ENCODE results near the gene EHD1. TPM values are rescaled to one million over a fixed set of nuclear protein-coding genes. Genes with fewer than 3 reads are reported as not detected.
"Not testable (repeated sequence)": the region's sequence is repeated elsewhere in the genome, so short reads cannot be mapped to it uniquely, and the experiment has no call there.

Gene EHD1
- polyA plus RNA-seq, 4 donors: 31.3 to 94.0 (median 34.5) TPM

- Histone ChIP-seq H3K27ac (ENCODE audit: low read depth in 1 of 3, low read length in 2 of 3) (no peak overlapping the region), H3K4me3 (ENCODE audit: low read depth in 1 of 3, low read length in 3 of 3) (no peak overlapping the region), H3K27me3 (ENCODE audit: control insufficient read depth in 3 of 3, insufficient read depth in 3 of 3, low read length in 3 of 3) (no peaks in the 10 kb centered on the region), H3K36me3 (ENCODE audit: control insufficient read depth in 3 of 3, insufficient read depth in 2 of 3, low read depth in 1 of 3, low read length in 3 of 3) (no peaks in the 10 kb centered on the region), H3K4me1 (ENCODE audit: control insufficient read depth in 3 of 3, insufficient read depth in 2 of 3, low read depth in 1 of 3, low read length in 2 of 3) (no peaks in the 10 kb centered on the region), H3K9me3 (ENCODE audit: control insufficient read depth in 2 of 2, insufficient read depth in 1 of 2, low read depth in 1 of 2, low read length in 1 of 2) (no peaks in the 10 kb centered on the region)
- FAIRE-seq: no peak
- WGBS, 3 donors: 82 to 85% (median 83%) methylated on average over 3 of the region's 3 CpGs
- no peak for DNase-seq
These were observed 60.9 kb downstream of the EHD1 start for GRCh38 chr11:64817476-64817875.

GRCh38 chr11:64815433-64815832 lies 63.0 kb downstream of the EHD1 start:
- not testable (repeated sequence) for FAIRE-seq; H3K4me3 ChIP-seq (ENCODE audit: low read depth in 1 of 3, low read length in 3 of 3); H3K9me3 ChIP-seq (ENCODE audit: control insufficient read depth in 2 of 2, insufficient read depth in 1 of 2, low read depth in 1 of 2, low read length in 1 of 2); H3K27me3 ChIP-seq (ENCODE audit: control insufficient read depth in 3 of 3, insufficient read depth in 3 of 3, low read length in 3 of 3); H3K4me1 ChIP-seq (ENCODE audit: control insufficient read depth in 3 of 3, insufficient read depth in 2 of 3, low read depth in 1 of 3, low read length in 2 of 3); H3K36me3 ChIP-seq (ENCODE audit: control insufficient read depth in 3 of 3, insufficient read depth in 2 of 3, low read depth in 1 of 3, low read length in 3 of 3); H3K27ac ChIP-seq (ENCODE audit: low read depth in 1 of 3, low read length in 2 of 3)
- DNase-seq: peak; percentile 35 to 52
- 41 to 64% (median 44%) methylated on average over 5 of the region's 5 CpGs for WGBS, 3 donors

- H3K4me3 ChIP-seq (ENCODE audit: low read depth in 1 of 3, low read length in 3 of 3): no peak overlapping the region
- DNase-seq (no peak), FAIRE-seq (no peak)
- H3K36me3 ChIP-seq (ENCODE audit: control insufficient read depth in 3 of 3, insufficient read depth in 2 of 3, low read depth in 1 of 3, low read length in 3 of 3): no peaks in the 10 kb centered on the region
- H3K9me3 ChIP-seq (ENCODE audit: control insufficient read depth in 2 of 2, insufficient read depth in 1 of 2, low read depth in 1 of 2, low read length in 1 of 2): no peaks in the 10 kb centered on the region
- H3K27me3 ChIP-seq (ENCODE audit: control insufficient read depth in 3 of 3, insufficient read depth in 3 of 3, low read length in 3 of 3): no peaks in the 10 kb centered on the region
- H3K4me1 ChIP-seq (ENCODE audit: control insufficient read depth in 3 of 3, insufficient read depth in 2 of 3, low read depth in 1 of 3, low read length in 2 of 3): no peaks in the 10 kb centered on the region
- no peak overlapping the region for H3K27ac ChIP-seq (ENCODE audit: low read depth in 1 of 3, low read length in 2 of 3)
- WGBS, 3 donors: 61 to 69% (median 67%) methylated on average over 7 of the region's 7 CpGs
These were observed 63.7 kb downstream of the EHD1 start for GRCh38 chr11:64814712-64815187.

GRCh38 chr11:64813826-64814225 lies 64.6 kb downstream of the EHD1 start:
- DNase-seq: no peak
- H3K27me3 ChIP-seq (ENCODE audit: control insufficient read depth in 3 of 3, insufficient read depth in 3 of 3, low read length in 3 of 3): no peaks in the 10 kb centered on the region
- H3K4me3 ChIP-seq (ENCODE audit: low read depth in 1 of 3, low read length in 3 of 3): no peak overlapping the region
- no peaks in the 10 kb centered on the region for H3K36me3 ChIP-seq (ENCODE audit: control insufficient read depth in 3 of 3, insufficient read depth in 2 of 3, low read depth in 1 of 3, low read length in 3 of 3)
- 88 to 94% (median 89%) methylated on average over 5 of the region's 5 CpGs for WGBS, 3 donors
- no peaks in the 10 kb centered on the region for H3K9me3 ChIP-seq (ENCODE audit: control insufficient read depth in 2 of 2, insufficient read depth in 1 of 2, low read depth in 1 of 2, low read length in 1 of 2)
- H3K27ac ChIP-seq (ENCODE audit: low read depth in 1 of 3, low read length in 2 of 3): no peak overlapping the region
- H3K4me1 ChIP-seq (ENCODE audit: control insufficient read depth in 3 of 3, insufficient read depth in 2 of 3, low read depth in 1 of 3, low read length in 2 of 3): peaks cover 0 to 6% (median 1%) of the 10 kb centered on the region in 3 donors
- no peak for FAIRE-seq

GRCh38 chr11:64810891-64811272 lies 67.5 kb downstream of the EHD1 start:
- no peaks in the 10 kb centered on the region for H3K9me3 ChIP-seq (ENCODE audit: control insufficient read depth in 2 of 2, insufficient read depth in 1 of 2, low read depth in 1 of 2, low read length in 1 of 2)
- peak overlapping the region in 2 of 3 donors; percentile 84 to 89 for H3K27ac ChIP-seq (ENCODE audit: low read depth in 1 of 3, low read length in 2 of 3)
- H3K36me3 ChIP-seq (ENCODE audit: control insufficient read depth in 3 of 3, insufficient read depth in 2 of 3, low read depth in 1 of 3, low read length in 3 of 3): peaks cover 0 to 22% (median 0%) of the 10 kb centered on the region in 3 donors
- FAIRE-seq (no peak), DNase-seq (peak in 1 of 2 donors; percentile 58)
- peak overlapping the region; percentile 73 to 99 (median 87) for H3K4me3 ChIP-seq (ENCODE audit: low read depth in 1 of 3, low read length in 3 of 3)
- WGBS, 3 donors: 38 to 44% (median 40%) methylated on average over 17 of the region's 17 CpGs
- no peaks in the 10 kb centered on the region for H3K27me3 ChIP-seq (ENCODE audit: control insufficient read depth in 3 of 3, insufficient read depth in 3 of 3, low read length in 3 of 3)
- H3K4me1 ChIP-seq (ENCODE audit: control insufficient read depth in 3 of 3, insufficient read depth in 2 of 3, low read depth in 1 of 3, low read length in 2 of 3): peaks cover 0 to 6% (median 1%) of the 10 kb centered on the region in 3 donors

- Histone ChIP-seq H3K27me3 (ENCODE audit: control insufficient read depth in 3 of 3, insufficient read depth in 3 of 3, low read length in 3 of 3) (no peaks in the 10 kb centered on the region), H3K4me3 (ENCODE audit: low read depth in 1 of 3, low read length in 3 of 3) (peak within 1 kb of the TSS; percentile 73 to 99 (median 87)), H3K9me3 (ENCODE audit: control insufficient read depth in 2 of 2, insufficient read depth in 1 of 2, low read depth in 1 of 2, low read length in 1 of 2) (no peaks in the 10 kb centered on the region), H3K27ac (ENCODE audit: low read depth in 1 of 3, low read length in 2 of 3) (peak within 1 kb of the TSS; percentile 75 to 89 (median 84)), H3K36me3 (ENCODE audit: control insufficient read depth in 3 of 3, insufficient read depth in 2 of 3, low read depth in 1 of 3, low read length in 3 of 3) (peaks cover 0 to 27% (median 0%) of the 10 kb centered on the region in 3 donors), H3K4me1 (ENCODE audit: control insufficient read depth in 3 of 3, insufficient read depth in 2 of 3, low read depth in 1 of 3, low read length in 2 of 3) (peaks cover 0 to 6% (median 1%) of the 10 kb centered on the region in 3 donors)
- FAIRE-seq (no peak), DNase-seq (peak; percentile 95 to 97)
- WGBS, 3 donors: 0% methylated on average over 44 to 46 of the region's 46 CpGs
These were observed 68.0 kb downstream of the EHD1 start, which contains the start of gene MEN1 for GRCh38 chr11:64810271-64810890. Gene MEN1, minus strand, starts transcription at chr11:64810551. Its CDS starts 442 bp downstream, at chr11:64810109.

- Histone ChIP-seq H3K27me3 (ENCODE audit: control insufficient read depth in 3 of 3, insufficient read depth in 3 of 3, low read length in 3 of 3) (no peaks in the 10 kb centered on the region), H3K9me3 (ENCODE audit: control insufficient read depth in 2 of 2, insufficient read depth in 1 of 2, low read depth in 1 of 2, low read length in 1 of 2) (no peaks in the 10 kb centered on the region), H3K4me1 (ENCODE audit: control insufficient read depth in 3 of 3, insufficient read depth in 2 of 3, low read depth in 1 of 3, low read length in 2 of 3) (peaks cover 0 to 6% (median 1%) of the 10 kb centered on the region in 3 donors), H3K4me3 (ENCODE audit: low read depth in 1 of 3, low read length in 3 of 3) (peak overlapping the region; percentile 73 to 99 (median 87)), H3K36me3 (ENCODE audit: control insufficient read depth in 3 of 3, insufficient read depth in 2 of 3, low read depth in 1 of 3, low read length in 3 of 3) (peaks cover 0 to 33% (median 0%) of the 10 kb centered on the region in 3 donors), H3K27ac (ENCODE audit: low read depth in 1 of 3, low read length in 2 of 3) (peak overlapping the region; percentile 75 to 89 (median 84))
- FAIRE-seq: no peak
- 1 to 4% (median 2%) methylated on average over 33 to 44 of the region's 44 CpGs for WGBS, 3 donors
- DNase-seq: peak; percentile 74 to 83
These were observed 68.6 kb downstream of the EHD1 start for GRCh38 chr11:64809781-64810241.

GRCh38 chr11:64805481-64805880 lies 72.9 kb downstream of the EHD1 start:
- Histone ChIP-seq H3K36me3 (ENCODE audit: control insufficient read depth in 3 of 3, insufficient read depth in 2 of 3, low read depth in 1 of 3, low read length in 3 of 3) (peaks cover 0 to 51% (median 0%) of the 10 kb centered on the region in 3 donors), H3K4me1 (ENCODE audit: control insufficient read depth in 3 of 3, insufficient read depth in 2 of 3, low read depth in 1 of 3, low read length in 2 of 3) (peaks cover 1 to 27% (median 4%) of the 10 kb centered on the region in 3 donors), H3K27ac (ENCODE audit: low read depth in 1 of 3, low read length in 2 of 3) (no peak overlapping the region), H3K9me3 (ENCODE audit: control insufficient read depth in 2 of 2, insufficient read depth in 1 of 2, low read depth in 1 of 2, low read length in 1 of 2) (no peaks in the 10 kb centered on the region), H3K27me3 (ENCODE audit: control insufficient read depth in 3 of 3, insufficient read depth in 3 of 3, low read length in 3 of 3) (no peaks in the 10 kb centered on the region), H3K4me3 (ENCODE audit: low read depth in 1 of 3, low read length in 3 of 3) (no peak overlapping the region)
- FAIRE-seq (no peak), DNase-seq (no peak)
- 90 to 96% (median 94%) methylated on average over 8 to 9 of the region's 9 CpGs for WGBS, 3 donors
